ENCODE results near the gene ANKS3. TPM values are rescaled to one million over a fixed set of nuclear protein-coding genes. Genes with fewer than 3 reads are reported as not detected.

The ANKS3 gene
- total RNA-seq, 1 experiment from 2014 or later, result 10.0 TPM

- no peak overlapping the region for H3K4me3 ChIP-seq
- no peak for DNase-seq
- H3K36me3 ChIP-seq, result peaks cover 5% of the 10 kb centered on the region
- no peaks in the 10 kb centered on the region for H3K27me3 ChIP-seq
- no peak overlapping the region for H3K27ac ChIP-seq
- no peaks in the 10 kb centered on the region for H3K9me3 ChIP-seq (replicated peaks)
- no peaks in the 10 kb centered on the region for H3K4me1 ChIP-seq
Measured at GRCh38 chr16:4698321-4699045, 35.6 kb downstream of the ANKS3 start.

- Histone ChIP-seq H3K4me1 (no peaks in the 10 kb centered on the region), H3K27ac (no peak overlapping the region), H3K36me3 (peaks cover 5% of the 10 kb centered on the region), H3K9me3 (replicated peaks) (no peaks in the 10 kb centered on the region), H3K4me3 (no peak overlapping the region), H3K27me3 (no peaks in the 10 kb centered on the region)
- no peak for DNase-seq
Measured at GRCh38 chr16:4697848-4698291, 36.2 kb downstream of the ANKS3 start.

- no peak overlapping the region for H3K4me3 ChIP-seq
- no peaks in the 10 kb centered on the region for H3K4me1 ChIP-seq
- peaks cover 5% of the 10 kb centered on the region for H3K36me3 ChIP-seq
- no peaks in the 10 kb centered on the region for H3K9me3 ChIP-seq (replicated peaks)
- no peak overlapping the region for H3K27ac ChIP-seq
- no peaks in the 10 kb centered on the region for H3K27me3 ChIP-seq
- no peak for DNase-seq
Measured at GRCh38 chr16:4696905-4697847, 36.9 kb downstream of the ANKS3 start.

- Histone ChIP-seq H3K4me1 (no peaks in the 10 kb centered on the region), H3K4me3 (no peak overlapping the region), H3K27ac (no peak overlapping the region), H3K9me3 (replicated peaks) (no peaks in the 10 kb centered on the region), H3K27me3 (no peaks in the 10 kb centered on the region), H3K36me3 (peaks cover 5% of the 10 kb centered on the region)
- DNase-seq, result no peak
Measured at GRCh38 chr16:4696172-4696904, 37.7 kb downstream of the ANKS3 start.

GRCh38 chr16:4695473-4696171, 38.4 kb downstream of the ANKS3 start:
- no peaks in the 10 kb centered on the region for H3K4me1 ChIP-seq
- H3K9me3 ChIP-seq (replicated peaks), result no peaks in the 10 kb centered on the region
- H3K4me3 ChIP-seq, result no peak overlapping the region
- peaks cover 5% of the 10 kb centered on the region for H3K36me3 ChIP-seq
- no peaks in the 10 kb centered on the region for H3K27me3 ChIP-seq
- H3K27ac ChIP-seq, result no peak overlapping the region
- no peak for DNase-seq

- no peak for DNase-seq
- Histone ChIP-seq H3K9me3 (replicated peaks) (no peaks in the 10 kb centered on the region), H3K27ac (no peak overlapping the region), H3K36me3 (peaks cover 5% of the 10 kb centered on the region), H3K27me3 (no peaks in the 10 kb centered on the region), H3K4me3 (peak overlapping the region; percentile 76), H3K4me1 (no peaks in the 10 kb centered on the region)
Measured at GRCh38 chr16:4694642-4695451, 39.2 kb downstream of the ANKS3 start.

GRCh38 chr16:4693956-4694641, 40.0 kb downstream of the ANKS3 start:
- Histone ChIP-seq H3K4me3 (peak overlapping the region; percentile 76), H3K27ac (no peak overlapping the region; the same call in 1 of the 2 replicates), H3K9me3 (replicated peaks) (no peaks in the 10 kb centered on the region), H3K27me3 (no peaks in the 10 kb centered on the region), H3K36me3 (peaks cover 5% of the 10 kb centered on the region), H3K4me1 (no peaks in the 10 kb centered on the region)
- DNase-seq, result peak; percentile 31 to 45

GRCh38 chr16:4693296-4693955, 40.6 kb downstream of the ANKS3 start, which contains the start of gene NUDT16L1:
Gene NUDT16L1, plus strand, starts transcription at chr16:4693562. Its CDS starts 165 bp downstream, at chr16:4693727.
- peak within 1 kb of the TSS; percentile 76 for H3K4me3 ChIP-seq
- peak within 1 kb of the TSS; percentile 5; the same call in 1 of the 2 replicates for H3K27ac ChIP-seq
- peaks cover 5% of the 10 kb centered on the region for H3K36me3 ChIP-seq
- no peaks in the 10 kb centered on the region for H3K9me3 ChIP-seq (replicated peaks)
- H3K4me1 ChIP-seq, result no peaks in the 10 kb centered on the region
- H3K27me3 ChIP-seq, result no peaks in the 10 kb centered on the region
- peak; percentile 92 to 94 for DNase-seq

- Histone ChIP-seq H3K27me3 (no peaks in the 10 kb centered on the region), H3K4me3 (peak overlapping the region; percentile 76), H3K36me3 (peaks cover 5% of the 10 kb centered on the region), H3K27ac (peak overlapping the region; percentile 5; the same call in 1 of the 2 replicates), H3K4me1 (no peaks in the 10 kb centered on the region), H3K9me3 (replicated peaks) (no peaks in the 10 kb centered on the region)
- no peak for DNase-seq
Measured at GRCh38 chr16:4692460-4693295, 41.4 kb downstream of the ANKS3 start.

GRCh38 chr16:4691666-4692412, 42.2 kb downstream of the ANKS3 start:
- DNase-seq, result no peak

GRCh38 chr16:4690946-4691665, 43.0 kb downstream of the ANKS3 start:
- no peak for DNase-seq
- Histone ChIP-seq H3K4me3 (no peak overlapping the region), H3K9me3 (replicated peaks) (no peaks in the 10 kb centered on the region), H3K27me3 (no peaks in the 10 kb centered on the region), H3K4me1 (no peaks in the 10 kb centered on the region), H3K27ac (no peak overlapping the region), H3K36me3 (peaks cover 5% of the 10 kb centered on the region)

More at GRCh38 chr16:4691666-4692412, 42.2 kb downstream of the ANKS3 start:
- no peak overlapping the region for H3K4me3 ChIP-seq
- H3K4me1 ChIP-seq, result no peaks in the 10 kb centered on the region
- H3K9me3 ChIP-seq (replicated peaks), result no peaks in the 10 kb centered on the region
- H3K36me3 ChIP-seq, result peaks cover 5% of the 10 kb centered on the region
- no peak overlapping the region for H3K27ac ChIP-seq
- no peaks in the 10 kb centered on the region for H3K27me3 ChIP-seq

Measured in SJCRH30 (cell line).